ENCODE data around the gene ZNF23. TPM values are rescaled to one million over a fixed set of nuclear protein-coding genes. Genes with fewer than 3 reads are reported as not detected.

ZNF23 gene
- total RNA-seq, 4 donors from 2014 or later: 4.4 to 28.9 (median 9.5) TPM

- H3K4me3 ChIP-seq: no peak overlapping the region
- H3K9me3 ChIP-seq: no peaks in the 10 kb centered on the region
- peaks cover 0 to 1% (median 0%) of the 10 kb centered on the region in 4 donors for H3K4me1 ChIP-seq
- DNase-seq: no peak
- peaks cover 0 to 9% (median 0%) of the 10 kb centered on the region in 3 donors for H3K36me3 ChIP-seq
- H3K27ac ChIP-seq: no peak overlapping the region
- no peak for TF ChIP-seq POLR2A (IDR thresholded peaks at IDR 0.05)
- TF ChIP-seq, protein P1, sequence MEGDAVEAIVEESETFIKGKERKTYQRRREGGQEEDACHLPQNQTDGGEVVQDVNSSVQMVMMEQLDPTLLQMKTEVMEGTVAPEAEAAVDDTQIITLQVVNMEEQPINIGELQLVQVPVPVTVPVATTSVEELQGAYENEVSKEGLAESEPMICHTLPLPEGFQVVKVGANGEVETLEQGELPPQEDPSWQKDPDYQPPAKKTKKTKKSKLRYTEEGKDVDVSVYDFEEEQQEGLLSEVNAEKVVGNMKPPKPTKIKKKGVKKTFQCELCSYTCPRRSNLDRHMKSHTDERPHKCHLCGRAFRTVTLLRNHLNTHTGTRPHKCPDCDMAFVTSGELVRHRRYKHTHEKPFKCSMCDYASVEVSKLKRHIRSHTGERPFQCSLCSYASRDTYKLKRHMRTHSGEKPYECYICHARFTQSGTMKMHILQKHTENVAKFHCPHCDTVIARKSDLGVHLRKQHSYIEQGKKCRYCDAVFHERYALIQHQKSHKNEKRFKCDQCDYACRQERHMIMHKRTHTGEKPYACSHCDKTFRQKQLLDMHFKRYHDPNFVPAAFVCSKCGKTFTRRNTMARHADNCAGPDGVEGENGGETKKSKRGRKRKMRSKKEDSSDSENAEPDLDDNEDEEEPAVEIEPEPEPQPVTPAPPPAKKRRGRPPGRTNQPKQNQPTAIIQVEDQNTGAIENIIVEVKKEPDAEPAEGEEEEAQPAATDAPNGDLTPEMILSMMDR (IDR thresholded peaks at IDR 0.05): no peak
- H3K27me3 ChIP-seq: no peaks in the 10 kb centered on the region
Observed at GRCh38 chr16:71467810-71468209, 5.8 kb upstream of the ZNF23 start.

DNA sequence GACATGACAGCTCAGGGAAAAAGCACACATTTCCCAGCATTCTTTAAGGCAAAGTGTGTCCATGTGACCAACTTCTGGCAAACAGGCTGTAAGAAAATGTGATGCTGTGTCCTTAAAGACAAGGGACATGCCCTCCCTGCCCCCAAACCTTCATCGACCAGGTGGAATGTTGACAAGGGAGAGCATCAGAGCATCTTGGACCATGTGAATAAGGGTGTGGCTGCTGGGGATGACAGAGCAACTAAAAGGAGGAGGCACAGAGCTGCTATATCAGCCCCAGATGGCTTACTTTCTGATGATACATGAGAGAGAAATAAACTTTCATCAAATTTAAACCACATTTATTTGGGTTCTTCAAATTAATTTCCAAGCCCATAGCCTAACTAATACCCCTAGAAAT is 2.2 kb upstream of the ZNF23 start:
- TF ChIP-seq, protein P1 (IDR thresholded peaks at IDR 0.05): no peak
- no peak for TF ChIP-seq POLR2A (IDR thresholded peaks at IDR 0.05)
- Histone ChIP-seq H3K9me3 (no peaks in the 10 kb centered on the region), H3K27ac (no peak overlapping the region), H3K4me1 (peaks cover 0 to 20% (median 0%) of the 10 kb centered on the region in 4 donors), H3K27me3 (no peaks in the 10 kb centered on the region), H3K4me3 (no peak overlapping the region), H3K36me3 (no peaks in the 10 kb centered on the region)
- no peak for DNase-seq

DNA sequence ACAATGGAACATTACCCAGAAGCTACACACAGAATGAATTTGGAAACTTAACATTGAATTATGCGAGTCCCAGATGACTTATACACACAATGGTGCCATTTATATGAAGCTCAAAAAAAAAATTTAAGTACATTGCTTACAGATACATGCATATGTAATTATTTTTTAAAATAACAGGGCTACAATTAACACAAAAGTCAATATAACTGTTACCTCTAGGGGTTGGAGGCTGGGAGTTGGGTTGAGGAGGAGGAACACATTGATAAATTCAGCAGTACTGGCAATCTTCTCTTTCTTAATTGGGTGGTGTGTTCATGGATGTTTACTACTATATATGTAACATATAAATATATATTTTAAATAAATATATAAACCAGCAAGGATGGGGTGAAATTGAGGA is 1.1 kb downstream of the ZNF23 start:
- H3K4me1 ChIP-seq: peaks cover 0 to 20% (median 0%) of the 10 kb centered on the region in 4 donors
- no peak overlapping the region for H3K27ac ChIP-seq
- TF ChIP-seq, protein P1 (IDR thresholded peaks at IDR 0.05): no peak
- no peak for TF ChIP-seq POLR2A (IDR thresholded peaks at IDR 0.05)
- no peak overlapping the region for H3K4me3 ChIP-seq
- H3K36me3 ChIP-seq: peaks cover 0 to 7% (median 0%) of the 10 kb centered on the region in 3 donors
- DNase-seq: no peak
- no peaks in the 10 kb centered on the region for H3K9me3 ChIP-seq
- no peaks in the 10 kb centered on the region for H3K27me3 ChIP-seq

- no peak for DNase-seq
- TF ChIP-seq POLR2A (IDR thresholded peaks at IDR 0.05): no peak
- TF ChIP-seq, protein P1 (IDR thresholded peaks at IDR 0.05): no peak
- no peak overlapping the region for H3K4me3 ChIP-seq
- H3K27me3 ChIP-seq: no peaks in the 10 kb centered on the region
- no peak overlapping the region for H3K27ac ChIP-seq
- H3K9me3 ChIP-seq: no peaks in the 10 kb centered on the region
- H3K36me3 ChIP-seq: peaks cover 0 to 14% (median 0%) of the 10 kb centered on the region in 3 donors
- H3K4me1 ChIP-seq: peaks cover 0 to 20% (median 0%) of the 10 kb centered on the region in 4 donors
Observed at GRCh38 chr16:71460236-71460635, 1.8 kb downstream of the ZNF23 start.

DNA sequence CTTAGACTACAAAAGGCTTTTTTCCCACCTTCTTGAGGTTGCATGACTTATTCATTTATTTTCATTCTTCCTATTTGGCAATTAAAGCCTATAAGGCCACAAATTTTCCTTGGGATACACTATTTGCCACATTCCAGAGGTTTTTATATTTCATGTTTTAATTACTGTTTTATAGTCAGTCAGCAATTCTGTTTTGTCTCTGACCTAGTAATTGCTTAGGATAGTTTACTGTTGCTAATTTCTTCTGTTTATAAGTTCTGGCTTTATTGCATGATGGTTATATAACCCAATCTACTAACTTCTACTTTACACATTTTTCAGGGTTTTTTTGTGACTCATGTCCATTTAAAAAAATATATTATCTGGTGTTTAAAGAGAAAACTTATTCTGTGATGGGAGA is 2.5 kb downstream of the ZNF23 start:
- TF ChIP-seq, protein P1 (IDR thresholded peaks at IDR 0.05): no peak
- no peak for TF ChIP-seq POLR2A (IDR thresholded peaks at IDR 0.05)
- Histone ChIP-seq H3K4me1 (peaks cover 0 to 20% (median 0%) of the 10 kb centered on the region in 4 donors), H3K9me3 (no peaks in the 10 kb centered on the region), H3K4me3 (no peak overlapping the region), H3K27ac (no peak overlapping the region), H3K27me3 (no peaks in the 10 kb centered on the region), H3K36me3 (peaks cover 0 to 21% (median 0%) of the 10 kb centered on the region in 3 donors)
- DNase-seq: no peak

DNA sequence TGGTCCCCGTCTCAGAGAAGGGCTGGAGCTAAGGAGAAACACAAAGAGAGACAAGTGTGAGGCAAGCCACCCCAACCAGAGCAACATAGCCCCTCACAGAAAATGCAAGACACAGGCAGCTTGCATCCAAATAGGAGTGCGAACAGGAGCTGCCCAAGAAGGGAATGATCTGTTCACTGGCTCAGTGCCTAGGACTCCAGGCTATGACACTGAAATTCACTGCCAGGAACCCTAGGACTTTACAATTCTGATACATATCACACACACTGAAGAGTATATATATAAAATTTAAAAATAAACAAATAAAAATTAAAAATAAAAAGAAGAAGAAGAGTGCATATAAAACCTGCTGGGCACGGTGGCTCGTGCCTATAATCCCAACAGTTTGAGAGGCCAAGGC is 5.2 kb downstream of the ZNF23 start:
- no peaks in the 10 kb centered on the region for H3K27me3 ChIP-seq
- H3K36me3 ChIP-seq: peaks cover 0 to 48% (median 6%) of the 10 kb centered on the region in 3 donors
- H3K4me1 ChIP-seq: peaks cover 0 to 14% (median 0%) of the 10 kb centered on the region in 4 donors
- no peak for DNase-seq
- no peak overlapping the region for H3K27ac ChIP-seq
- TF ChIP-seq POLR2A (IDR thresholded peaks at IDR 0.05): no peak
- TF ChIP-seq, protein P1 (IDR thresholded peaks at IDR 0.05): no peak
- no peak overlapping the region for H3K4me3 ChIP-seq
- H3K9me3 ChIP-seq: peaks cover 0 to 11% (median 4%) of the 10 kb centered on the region in 4 donors

Data from Peyer's patch (tissue), 4 donors.